ENCODE measurements around the gene TERT.

DNA sequence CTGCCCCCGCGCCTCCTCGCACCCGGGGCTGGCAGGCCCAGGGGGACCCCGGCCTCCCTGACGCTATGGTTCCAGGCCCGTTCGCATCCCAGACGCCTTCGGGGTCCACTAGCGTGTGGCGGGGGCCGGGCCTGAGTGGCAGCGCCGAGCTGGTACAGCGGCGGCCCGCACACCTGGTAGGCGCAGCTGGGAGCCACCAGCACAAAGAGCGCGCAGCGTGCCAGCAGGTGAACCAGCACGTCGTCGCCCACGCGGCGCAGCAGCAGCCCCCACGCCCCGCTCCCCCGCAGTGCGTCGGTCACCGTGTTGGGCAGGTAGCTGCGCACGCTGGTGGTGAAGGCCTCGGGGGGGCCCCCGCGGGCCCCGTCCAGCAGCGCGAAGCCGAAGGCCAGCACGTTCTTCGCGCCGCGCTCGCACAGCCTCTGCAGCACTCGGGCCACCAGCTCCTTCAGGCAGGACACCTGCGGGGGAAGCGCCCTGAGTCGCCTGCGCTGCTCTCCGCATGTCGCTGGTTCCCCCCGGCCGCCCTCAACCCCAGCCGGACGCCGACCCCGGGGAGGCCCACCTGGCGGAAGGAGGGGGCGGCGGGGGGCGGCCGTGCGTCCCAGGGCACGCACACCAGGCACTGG is 548 bp downstream of the TERT start:
- TF ChIP-seq, protein P1, sequence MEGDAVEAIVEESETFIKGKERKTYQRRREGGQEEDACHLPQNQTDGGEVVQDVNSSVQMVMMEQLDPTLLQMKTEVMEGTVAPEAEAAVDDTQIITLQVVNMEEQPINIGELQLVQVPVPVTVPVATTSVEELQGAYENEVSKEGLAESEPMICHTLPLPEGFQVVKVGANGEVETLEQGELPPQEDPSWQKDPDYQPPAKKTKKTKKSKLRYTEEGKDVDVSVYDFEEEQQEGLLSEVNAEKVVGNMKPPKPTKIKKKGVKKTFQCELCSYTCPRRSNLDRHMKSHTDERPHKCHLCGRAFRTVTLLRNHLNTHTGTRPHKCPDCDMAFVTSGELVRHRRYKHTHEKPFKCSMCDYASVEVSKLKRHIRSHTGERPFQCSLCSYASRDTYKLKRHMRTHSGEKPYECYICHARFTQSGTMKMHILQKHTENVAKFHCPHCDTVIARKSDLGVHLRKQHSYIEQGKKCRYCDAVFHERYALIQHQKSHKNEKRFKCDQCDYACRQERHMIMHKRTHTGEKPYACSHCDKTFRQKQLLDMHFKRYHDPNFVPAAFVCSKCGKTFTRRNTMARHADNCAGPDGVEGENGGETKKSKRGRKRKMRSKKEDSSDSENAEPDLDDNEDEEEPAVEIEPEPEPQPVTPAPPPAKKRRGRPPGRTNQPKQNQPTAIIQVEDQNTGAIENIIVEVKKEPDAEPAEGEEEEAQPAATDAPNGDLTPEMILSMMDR (IDR thresholded peaks at IDR 0.05) = no peak
- TF ChIP-seq POLR2A (IDR thresholded peaks at IDR 0.05) (no peak), EP300 (IDR thresholded peaks at IDR 0.05; ENCODE audit: low read depth) (no peak)
